Fibroblast of villous mesenchyme (primary cell): ENCODE measurements around the gene CDH13. TPM values are rescaled to one million over a fixed set of nuclear protein-coding genes. Genes with fewer than 3 reads are reported as not detected.
A peak's percentile ranks its signal among the peaks of the same experiment; 100 is the strongest.

Experiments
- DNase-seq: peaks from one replicate; pipeline ENCODE4 v3.0.0-alpha.2; 2010; ENCODE audit warnings: low read depth
- H3K4me3 ChIP-seq: 2 replicates; pipeline ENCODE4 v1.5.1; 2011; ENCODE audit warnings: low read depth, mild to moderate bottlenecking, low read length
- CTCF ChIP-seq: IDR thresholded peaks from 2 replicates; pipeline ENCODE4 v1.5.1; 2012; ENCODE audit warnings: low read depth, mild to moderate bottlenecking, low read length; ENCODE audit not compliant: insufficient read depth
- total RNA-seq: library from RNA; depleted of rRNA; stranded (reverse); fragments of >200 nt; gene quantifications from 2 replicates; pipeline ENCODE4 v1.2.3, GENCODE V29; 2012

CDH13 gene
- total RNA-seq, 1 donor: 47.5 TPM

GRCh38 chr16:83002351-83003334 lies 375.9 kb downstream of the CDH13 start:
- no peak overlapping the region for H3K4me3 ChIP-seq
- DNase-seq: peak; percentile 57
- no peak for TF ChIP-seq CTCF

- no peak overlapping the region for H3K4me3 ChIP-seq
- DNase-seq: no peak
- no peak for TF ChIP-seq CTCF
Observed at GRCh38 chr16:83004868-83005652, 378.3 kb downstream of the CDH13 start.

- no peak for TF ChIP-seq CTCF
- no peak overlapping the region for H3K4me3 ChIP-seq
- peak; percentile 86 for DNase-seq
Observed at GRCh38 chr16:83005653-83006160, 378.9 kb downstream of the CDH13 start.

GRCh38 chr16:83010776-83011720 lies 384.3 kb downstream of the CDH13 start:
- DNase-seq: no peak
- TF ChIP-seq CTCF: no peak
- no peak overlapping the region for H3K4me3 ChIP-seq

- no peak for TF ChIP-seq CTCF
- no peak overlapping the region for H3K4me3 ChIP-seq
- DNase-seq: no peak
Observed at GRCh38 chr16:83011939-83012338, 385.2 kb downstream of the CDH13 start.

GRCh38 chr16:83013071-83013470 lies 386.3 kb downstream of the CDH13 start:
- no peak for TF ChIP-seq CTCF
- H3K4me3 ChIP-seq: no peak overlapping the region
- peak; percentile 32 for DNase-seq
